ENCODE results near the gene CLIC4. TPM values are rescaled to one million over a fixed set of nuclear protein-coding genes. Genes with fewer than 3 reads are reported as not detected.

Gene CLIC4
- total RNA-seq, 1 experiment from 2014 or later = 243 TPM

- peak; percentile 15 for DNase-seq
- no peak overlapping the region for H3K4me3 ChIP-seq (ENCODE audit: insufficient read depth, low read depth, low read length)
- H3K27me3 ChIP-seq (ENCODE audit: control insufficient read depth, insufficient read depth, low read length) = no peaks in the 10 kb centered on the region; the same call in 1 of the 2 replicates
- H3K36me3 ChIP-seq (replicated peaks; ENCODE audit: control insufficient read depth, insufficient read depth, low read length) = no peaks in the 10 kb centered on the region
Measured at GRCh38 chr1:24868016-24868875, 123.0 kb downstream of the CLIC4 start.

GRCh38 chr1:24870551-24871195 is 125.4 kb downstream of the CLIC4 start:
- Histone ChIP-seq H3K27me3 (ENCODE audit: control insufficient read depth, insufficient read depth, low read length) (no peaks in the 10 kb centered on the region; the same call in 1 of the 2 replicates), H3K4me3 (ENCODE audit: insufficient read depth, low read depth, low read length) (no peak overlapping the region), H3K36me3 (replicated peaks; ENCODE audit: control insufficient read depth, insufficient read depth, low read length) (no peaks in the 10 kb centered on the region)
- DNase-seq = peak; percentile 46

GRCh38 chr1:24871306-24871901 is 126.2 kb downstream of the CLIC4 start:
- Histone ChIP-seq H3K27me3 (ENCODE audit: control insufficient read depth, insufficient read depth, low read length) (no peaks in the 10 kb centered on the region; the same call in 1 of the 2 replicates), H3K4me3 (ENCODE audit: insufficient read depth, low read depth, low read length) (no peak overlapping the region), H3K36me3 (replicated peaks; ENCODE audit: control insufficient read depth, insufficient read depth, low read length) (no peaks in the 10 kb centered on the region)
- DNase-seq = peak; percentile 32

GRCh38 chr1:24872061-24872850 is 127.0 kb downstream of the CLIC4 start:
- Histone ChIP-seq H3K27me3 (ENCODE audit: control insufficient read depth, insufficient read depth, low read length) (no peaks in the 10 kb centered on the region), H3K36me3 (replicated peaks; ENCODE audit: control insufficient read depth, insufficient read depth, low read length) (no peaks in the 10 kb centered on the region), H3K4me3 (ENCODE audit: insufficient read depth, low read depth, low read length) (no peak overlapping the region)
- peak; percentile 19 for DNase-seq

- no peaks in the 10 kb centered on the region for H3K36me3 ChIP-seq (replicated peaks; ENCODE audit: control insufficient read depth, insufficient read depth, low read length)
- DNase-seq = no peak
- no peaks in the 10 kb centered on the region for H3K27me3 ChIP-seq (ENCODE audit: control insufficient read depth, insufficient read depth, low read length)
- no peak overlapping the region for H3K4me3 ChIP-seq (ENCODE audit: insufficient read depth, low read depth, low read length)
Measured at GRCh38 chr1:24873148-24873547, 127.9 kb downstream of the CLIC4 start.

GRCh38 chr1:24874056-24874455 is 128.8 kb downstream of the CLIC4 start:
- Histone ChIP-seq H3K27me3 (ENCODE audit: control insufficient read depth, insufficient read depth, low read length) (no peaks in the 10 kb centered on the region), H3K4me3 (ENCODE audit: insufficient read depth, low read depth, low read length) (no peak overlapping the region)
- no peak for DNase-seq

GRCh38 chr1:24874611-24875234 is 129.5 kb downstream of the CLIC4 start:
- Histone ChIP-seq H3K36me3 (replicated peaks; ENCODE audit: control insufficient read depth, insufficient read depth, low read length) (no peaks in the 10 kb centered on the region), H3K4me3 (ENCODE audit: insufficient read depth, low read depth, low read length) (no peak overlapping the region), H3K27me3 (ENCODE audit: control insufficient read depth, insufficient read depth, low read length) (no peaks in the 10 kb centered on the region)
- peak; percentile 52 for DNase-seq

More at GRCh38 chr1:24874056-24874455, 128.8 kb downstream of the CLIC4 start:
- no peaks in the 10 kb centered on the region for H3K36me3 ChIP-seq (replicated peaks; ENCODE audit: control insufficient read depth, insufficient read depth, low read length)

- no peaks in the 10 kb centered on the region for H3K36me3 ChIP-seq (replicated peaks; ENCODE audit: control insufficient read depth, insufficient read depth, low read length)
- DNase-seq = peak; percentile 37
- no peak overlapping the region for H3K4me3 ChIP-seq (ENCODE audit: insufficient read depth, low read depth, low read length)
- H3K27me3 ChIP-seq (ENCODE audit: control insufficient read depth, insufficient read depth, low read length) = no peaks in the 10 kb centered on the region
Measured at GRCh38 chr1:24875257-24875656, 130.0 kb downstream of the CLIC4 start.

- no peak overlapping the region for H3K4me3 ChIP-seq (ENCODE audit: insufficient read depth, low read depth, low read length)
- H3K36me3 ChIP-seq (replicated peaks; ENCODE audit: control insufficient read depth, insufficient read depth, low read length) = no peaks in the 10 kb centered on the region
- peak; percentile 42 for DNase-seq
- H3K27me3 ChIP-seq (ENCODE audit: control insufficient read depth, insufficient read depth, low read length) = no peaks in the 10 kb centered on the region
Measured at GRCh38 chr1:24875991-24876506, 130.8 kb downstream of the CLIC4 start.

- Histone ChIP-seq H3K4me3 (ENCODE audit: insufficient read depth, low read depth, low read length) (no peak overlapping the region), H3K36me3 (replicated peaks; ENCODE audit: control insufficient read depth, insufficient read depth, low read length) (no peaks in the 10 kb centered on the region), H3K27me3 (ENCODE audit: control insufficient read depth, insufficient read depth, low read length) (no peaks in the 10 kb centered on the region)
- DNase-seq = no peak
Measured at GRCh38 chr1:24878045-24878444, 132.8 kb downstream of the CLIC4 start.

- H3K36me3 ChIP-seq (replicated peaks; ENCODE audit: control insufficient read depth, insufficient read depth, low read length) = no peaks in the 10 kb centered on the region
- no peaks in the 10 kb centered on the region for H3K27me3 ChIP-seq (ENCODE audit: control insufficient read depth, insufficient read depth, low read length)
- DNase-seq = no peak
- no peak overlapping the region for H3K4me3 ChIP-seq (ENCODE audit: insufficient read depth, low read depth, low read length)
Measured at GRCh38 chr1:24878775-24879742, 133.8 kb downstream of the CLIC4 start.

- Histone ChIP-seq H3K4me3 (ENCODE audit: insufficient read depth, low read depth, low read length) (no peak overlapping the region), H3K36me3 (replicated peaks; ENCODE audit: control insufficient read depth, insufficient read depth, low read length) (no peaks in the 10 kb centered on the region), H3K27me3 (ENCODE audit: control insufficient read depth, insufficient read depth, low read length) (no peaks in the 10 kb centered on the region)
- no peak for DNase-seq
Measured at GRCh38 chr1:24881034-24881433, 135.8 kb downstream of the CLIC4 start.

GRCh38 chr1:24884751-24885150 is 139.5 kb downstream of the CLIC4 start:
- no peak for DNase-seq
- no peaks in the 10 kb centered on the region for H3K36me3 ChIP-seq (replicated peaks; ENCODE audit: control insufficient read depth, insufficient read depth, low read length)
- no peaks in the 10 kb centered on the region for H3K27me3 ChIP-seq (ENCODE audit: control insufficient read depth, insufficient read depth, low read length)

More at GRCh38 chr1:24884751-24885150, 139.5 kb downstream of the CLIC4 start:
- no peak overlapping the region for H3K4me3 ChIP-seq (ENCODE audit: insufficient read depth, low read depth, low read length)

Data from H7 (cell line).